Spinal cord (tissue), 10 donors: ENCODE measurements around the gene ACACB. TPM values are rescaled to one million over a fixed set of nuclear protein-coding genes. Genes with fewer than 3 reads are reported as not detected.

Experiments
- DNase-seq, 6 donors: peaks; one replicate each; pipeline versions ENCODE4 v3.0.0 to v3.0.0-alpha.2; 2013 to 2015; ENCODE audit warnings: low spot score in 6 of 6, low read depth in 4 of 6
- H3K27ac ChIP-seq: one replicate; pipeline ENCODE4 v1.5.1; 2013; ENCODE audit warnings: low read depth, low read length, control low read depth
- H3K27me3 ChIP-seq: one replicate; pipeline ENCODE4 v1.6.1; 2013; ENCODE audit warnings: low read length; ENCODE audit not compliant: control insufficient read depth, insufficient read depth
- H3K36me3 ChIP-seq: one replicate; pipeline ENCODE4 v1.6.1; 2013; ENCODE audit warnings: low read length; ENCODE audit not compliant: control insufficient read depth, insufficient read depth
- H3K4me1 ChIP-seq: one replicate; pipeline ENCODE4 v1.6.1; 2013; ENCODE audit warnings: low read length; ENCODE audit not compliant: control insufficient read depth, insufficient read depth
- H3K4me3 ChIP-seq: one replicate; pipeline ENCODE4 v1.5.1; 2013; ENCODE audit warnings: low read depth, low read length, control low read depth
- H3K9me3 ChIP-seq: one replicate; pipeline ENCODE4 v1.6.1; 2013; ENCODE audit warnings: low read length; ENCODE audit not compliant: control insufficient read depth, insufficient read depth
- WGBS: methylation state at CpG from one replicate; pipeline ENCODE4 v1.1.5; 2013; ENCODE audit warnings: missing lambda C conversion rate; ENCODE audit not compliant: insufficient coverage; 5-methylcytosine and 5-hydroxymethylcytosine counted together
- polyA plus RNA-seq, 2 donors: library from polyadenylated mRNA; unstranded; fragments of 120-200 nt; gene quantifications; one replicate each; pipeline ENCODE4 v1.2.1, GENCODE V29; 2013; ENCODE audit not compliant: insufficient read length in 2 of 2
- total RNA-seq, 2 donors: library from RNA; depleted of rRNA in 1 of 2; stranded (reverse); fragments of 120-200 nt in 1 of 2; fragments of >200 nt in 1 of 2; gene quantifications; one replicate each; pipeline versions ENCODE4 v1.2.3 to v1.2.4, GENCODE V29; 2013 to 2014
- donor health status: healthy.

The ACACB gene
- total and polyA plus RNA-seq, 4 donors, result 8.3 to 18.6 (median 14.3) TPM

DNA sequence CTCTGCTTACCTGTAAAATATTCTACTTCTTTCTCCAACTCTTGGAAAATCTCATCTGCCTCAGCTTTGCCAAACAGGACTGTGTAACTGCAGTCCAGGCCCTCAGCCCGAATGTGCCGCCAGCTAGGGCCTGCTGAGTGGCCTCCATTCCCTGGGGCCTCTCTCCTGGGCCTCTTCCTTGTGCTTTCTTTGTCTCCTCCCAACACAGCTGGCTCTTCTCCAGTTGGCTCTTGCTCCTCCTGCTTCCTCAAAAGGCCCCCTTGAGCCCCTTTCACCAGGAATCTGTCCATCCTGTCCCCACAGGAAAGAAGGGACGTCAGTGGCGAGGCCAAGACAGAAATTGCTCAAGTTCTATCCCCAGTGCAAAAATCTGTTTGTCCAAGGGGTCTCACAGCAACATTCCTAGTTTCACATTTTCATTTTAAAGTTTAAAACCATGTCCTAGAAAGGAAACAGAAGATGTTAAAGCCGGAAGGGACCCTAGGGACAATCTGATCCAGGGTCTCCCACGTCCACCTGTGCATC is 23.8 kb upstream of the ACACB start:
- Histone ChIP-seq H3K27me3 (no peaks in the 10 kb centered on the region), H3K9me3 (no peaks in the 10 kb centered on the region), H3K27ac (no peak overlapping the region), H3K4me1 (peaks cover 20% of the 10 kb centered on the region), H3K4me3 (peak overlapping the region; percentile 75), H3K36me3 (peaks cover 34% of the 10 kb centered on the region)
- DNase-seq, result peak in 1 of 6 donors; percentile 20
- 70% methylated on average over 6 of the region's 6 CpGs for WGBS

- Histone ChIP-seq H3K4me1 (peaks cover 23% of the 10 kb centered on the region), H3K9me3 (no peaks in the 10 kb centered on the region), H3K36me3 (peaks cover 31% of the 10 kb centered on the region), H3K27me3 (no peaks in the 10 kb centered on the region), H3K27ac (peak within 1 kb of the TSS; percentile 50), H3K4me3 (peak within 1 kb of the TSS; percentile 75)
- peak in 5 of 6 donors; percentile 78 to 97 (median 87) for DNase-seq
- WGBS, result 10% methylated on average over 43 of the region's 45 CpGs
Observed at GRCh38 chr12:109093022-109093918, 23.1 kb upstream of the ACACB start, which contains the start of gene ALKBH2. TSS of gene ALKBH2 (minus strand) at chr12:109093472. CDS start at chr12:109092786, 686 bp downstream.

GRCh38 chr12:109097140-109097434 is 19.3 kb upstream of the ACACB start:
- H3K36me3 ChIP-seq, result peaks cover 20% of the 10 kb centered on the region
- H3K4me1 ChIP-seq, result peaks cover 26% of the 10 kb centered on the region
- peak overlapping the region; percentile 78 for H3K4me3 ChIP-seq
- WGBS, result 21% methylated on average over 11 of the region's 11 CpGs
- no peak for DNase-seq
- H3K27ac ChIP-seq, result no peak overlapping the region
- no peaks in the 10 kb centered on the region for H3K27me3 ChIP-seq
- no peaks in the 10 kb centered on the region for H3K9me3 ChIP-seq

GRCh38 chr12:109097435-109098182 is 18.8 kb upstream of the ACACB start, which contains the start of gene UNG:
TSS of gene UNG (plus strand) at chr12:109097597. CDS start at chr12:109097680, 83 bp downstream.
- no peaks in the 10 kb centered on the region for H3K9me3 ChIP-seq
- peak within 1 kb of the TSS; percentile 78 for H3K4me3 ChIP-seq
- H3K4me1 ChIP-seq, result peaks cover 22% of the 10 kb centered on the region
- H3K27ac ChIP-seq, result peak within 1 kb of the TSS; percentile 86
- WGBS, result under 1% methylated on average over 56 of the region's 71 CpGs
- peaks cover 25% of the 10 kb centered on the region for H3K36me3 ChIP-seq
- peak; percentile 87 to 99 (median 94) for DNase-seq
- no peaks in the 10 kb centered on the region for H3K27me3 ChIP-seq

DNA sequence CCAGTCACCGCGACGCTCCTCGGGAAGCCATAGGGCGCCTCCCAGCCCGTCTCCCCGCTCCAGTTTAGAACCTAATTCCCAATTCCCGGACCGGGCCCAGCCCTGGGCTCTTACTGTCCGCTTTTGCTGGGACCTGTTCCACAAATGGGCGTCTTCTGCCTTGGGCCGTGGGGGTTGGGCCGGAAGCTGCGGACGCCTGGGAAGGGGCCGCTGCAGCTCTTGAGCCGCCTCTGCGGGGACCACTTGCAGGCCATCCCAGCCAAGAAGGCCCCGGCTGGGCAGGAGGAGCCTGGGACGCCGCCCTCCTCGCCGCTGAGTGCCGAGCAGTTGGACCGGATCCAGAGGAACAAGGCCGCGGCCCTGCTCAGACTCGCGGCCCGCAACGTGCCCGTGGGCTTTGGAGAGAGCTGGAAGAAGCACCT is 18.2 kb upstream of the ACACB start:
- 0% methylated on average over 32 of the region's 32 CpGs for WGBS
- Histone ChIP-seq H3K4me1 (peaks cover 17% of the 10 kb centered on the region), H3K27ac (peak overlapping the region; percentile 86), H3K9me3 (no peaks in the 10 kb centered on the region), H3K4me3 (peak overlapping the region; percentile 78), H3K36me3 (peaks cover 31% of the 10 kb centered on the region), H3K27me3 (no peaks in the 10 kb centered on the region)
- DNase-seq, result no peak

DNA sequence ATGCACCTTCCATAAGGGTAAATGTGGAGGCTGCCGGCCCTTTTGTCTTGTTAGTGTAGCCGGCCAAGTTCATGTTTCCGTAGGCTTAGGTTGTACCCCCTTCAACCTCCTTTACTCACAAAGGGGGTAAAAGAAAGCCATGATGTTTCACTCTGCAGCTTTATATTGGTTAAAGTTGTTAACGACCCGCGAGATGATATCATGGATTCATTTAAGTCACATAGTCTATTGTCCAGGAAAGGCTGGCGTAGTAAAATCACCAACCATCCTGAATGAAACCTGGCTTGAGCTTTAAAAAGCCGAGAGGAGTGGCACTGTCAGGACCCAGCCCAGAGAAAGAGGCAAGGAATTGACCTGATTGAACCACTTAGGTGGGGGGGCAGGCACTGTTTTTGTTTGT is 17.7 kb upstream of the ACACB start:
- Histone ChIP-seq H3K9me3 (no peaks in the 10 kb centered on the region), H3K27me3 (no peaks in the 10 kb centered on the region), H3K4me1 (peaks cover 12% of the 10 kb centered on the region), H3K27ac (peak overlapping the region; percentile 86), H3K36me3 (peaks cover 35% of the 10 kb centered on the region), H3K4me3 (peak overlapping the region; percentile 78)
- WGBS, result 7% methylated on average over 2 of the region's 8 CpGs
- DNase-seq, result no peak

GRCh38 chr12:109099431-109100020 is 16.9 kb upstream of the ACACB start:
- Histone ChIP-seq H3K4me1 (peaks cover 12% of the 10 kb centered on the region), H3K9me3 (no peaks in the 10 kb centered on the region), H3K36me3 (peaks cover 44% of the 10 kb centered on the region), H3K27me3 (no peaks in the 10 kb centered on the region), H3K27ac (no peak overlapping the region), H3K4me3 (no peak overlapping the region)
- WGBS, result 95% methylated on average over 4 of the region's 12 CpGs
- DNase-seq, result no peak

DNA sequence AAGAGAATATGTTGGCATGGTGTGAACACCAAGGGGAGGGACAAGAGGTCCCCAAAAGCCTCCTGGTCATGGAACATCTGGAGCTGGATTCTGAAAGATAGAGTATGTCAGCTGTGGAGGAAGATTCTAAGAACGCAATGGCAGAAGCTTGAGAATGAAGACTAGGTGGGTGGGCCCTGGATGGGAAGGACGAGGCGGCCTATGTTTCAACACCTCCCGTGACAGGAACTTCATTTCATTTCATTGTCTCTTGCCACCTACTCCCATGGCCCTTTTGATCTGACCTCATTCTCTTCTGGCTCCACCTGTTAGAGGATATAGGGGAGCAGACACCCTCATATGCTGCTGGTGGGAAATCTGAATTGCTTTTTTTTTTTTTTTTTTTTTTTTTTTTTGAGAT is 15.6 kb upstream of the ACACB start:
- Histone ChIP-seq H3K4me1 (peaks cover 12% of the 10 kb centered on the region), H3K9me3 (no peaks in the 10 kb centered on the region), H3K27ac (no peak overlapping the region), H3K36me3 (peaks cover 56% of the 10 kb centered on the region), H3K4me3 (no peak overlapping the region), H3K27me3 (no peaks in the 10 kb centered on the region)
- no peak for DNase-seq
- no CpG with 5 or more reads among the region's 4 CpGs for WGBS

GRCh38 chr12:109102491-109102890 is 13.9 kb upstream of the ACACB start:
- no peak overlapping the region for H3K27ac ChIP-seq
- no peak overlapping the region for H3K4me3 ChIP-seq
- H3K9me3 ChIP-seq, result no peaks in the 10 kb centered on the region
- peaks cover 66% of the 10 kb centered on the region for H3K36me3 ChIP-seq
- no peak for DNase-seq
- no CpG with 5 or more reads among the region's 3 CpGs for WGBS
- H3K27me3 ChIP-seq, result no peaks in the 10 kb centered on the region
- peaks cover 7% of the 10 kb centered on the region for H3K4me1 ChIP-seq
